Measurements from ENCODE around the gene OSCP1. TPM values are rescaled to one million over a fixed set of nuclear protein-coding genes. Genes with fewer than 3 reads are reported as not detected.
A peak's percentile ranks its signal among the peaks of the same experiment; 100 is the strongest.

The OSCP1 gene
- total and polyA plus RNA-seq, 9 donors, result 9.1 to 27.7 (median 12.2) TPM

- 63 to 70% (median 67%) methylated on average over 7 of the region's 7 CpGs for WGBS, 3 donors
- Histone ChIP-seq H3K4me1 (ENCODE audit: insufficient read depth) (peaks cover 23% of the 10 kb centered on the region), H3K9me3 (no peaks in the 10 kb centered on the region), H3K27me3 (no peaks in the 10 kb centered on the region), H3K27ac (no peak overlapping the region), H3K36me3 (no peaks in the 10 kb centered on the region), H3K4me3 (no peak overlapping the region)
- intact Hi-C loops (cut with DNase I), result loop anchor here in 2 of 4 donors (5.0 kb wide), 1 partner anchor 47 kb away; the partner anchor contains the start of gene EVA1B (in 2 of the 2)
- DNase-seq, result peak; percentile 64 to 84 (median 80)
- TF ChIP-seq CTCF (IDR thresholded peaks at IDR 0.05), result peak; percentile 85 to 90 (median 88)
- TF ChIP-seq POLR2A (IDR thresholded peaks at IDR 0.05), result no peak
- TF ChIP-seq EP300 (IDR thresholded peaks at IDR 0.05), result no peak
Observed at GRCh38 chr1:36369061-36369861, 81.0 kb downstream of the OSCP1 start.

Small RNA genes lying within 50 kb of the gene (small RNA-seq; reads per million reads assigned to genes)
- gene RNU4-27P (not detected), gene SNORA63C (2.0 reads per million, percentile 72 among the genes with 10 or more reads in this experiment)

Other genes with a start within 250 kb of the OSCP1 start
- 100 to 1,000 TPM in 1 of 7 donors, 10 to 100 TPM in 6; 49.2 to 101 (median 92.6) TPM for gene THRAP3, start 226.0 kb downstream of the OSCP1 start, total RNA-seq
- 100 to 1,000 TPM in 1 of 2 donors, 10 to 100 TPM in 1; 40.2 to 109 TPM for gene THRAP3, start 226.0 kb downstream of the OSCP1 start, polyA plus RNA-seq
- 10 to 100 TPM in 3 of 7 donors, 1 to 10 TPM in 4; 1.9 to 22.6 (median 9.2) TPM for gene SH3D21, start 144.1 kb downstream of the OSCP1 start, total RNA-seq
- 1 to 10 TPM; 3.5 to 3.7 TPM for gene SH3D21, start 144.1 kb downstream of the OSCP1 start, polyA plus RNA-seq
- 100 to 1,000 TPM in 1 of 7 donors, 10 to 100 TPM in 6; 39.9 to 113 (median 56.8) TPM for gene EVA1B, start 126.8 kb downstream of the OSCP1 start, total RNA-seq
- gene EVA1B, start 126.8 kb downstream of the OSCP1 start, polyA plus RNA-seq, result 10 to 100 TPM in 1 of 2 donors, not detected in 1; 54.1 TPM
- gene STK40, start 64.5 kb downstream of the OSCP1 start, total RNA-seq, result 100 to 1,000 TPM in 1 of 7 donors, 10 to 100 TPM in 6; 22.9 to 104 (median 83.2) TPM
- 10 to 100 TPM; 23.0 to 52.9 TPM for gene STK40, start 64.5 kb downstream of the OSCP1 start, polyA plus RNA-seq
- gene LSM10, start 52.5 kb downstream of the OSCP1 start, total RNA-seq, result 10 to 100 TPM; 20.0 to 49.3 (median 37.8) TPM
- gene LSM10, start 52.5 kb downstream of the OSCP1 start, polyA plus RNA-seq, result 10 to 100 TPM; 22.0 to 43.2 TPM
- gene MRPS15, start 13.9 kb upstream of the OSCP1 start, total RNA-seq, result 10 to 100 TPM; 30.9 to 48.8 (median 37.8) TPM
- 10 to 100 TPM; 52.1 to 83.5 TPM for gene MRPS15, start 13.9 kb upstream of the OSCP1 start, polyA plus RNA-seq
- 1 to 10 TPM; 2.2 to 5.7 (median 4.8) TPM for gene CSF3R, start 32.5 kb upstream of the OSCP1 start, total RNA-seq
- 1 to 10 TPM; 1.9 to 4.3 TPM for gene CSF3R, start 32.5 kb upstream of the OSCP1 start, polyA plus RNA-seq